Choroid plexus epithelial cell (primary cell): ENCODE measurements around the gene BFSP2.

Experiments used
- DNase-seq: peaks from one replicate; pipeline ENCODE4 v3.0.0-alpha.2; 2010; ENCODE audit warnings: low read depth
- H3K4me3 ChIP-seq: 2 replicates; pipeline ENCODE4 v1.5.1; 2011; ENCODE audit warnings: low read depth, mild to moderate bottlenecking, control low read depth, low read length, moderate library complexity
- TF ChIP-seq, protein P1 (sequence below): conservative IDR thresholded peaks from 2 replicates; pipeline ENCODE4 v1.5.1; 2011; ENCODE audit warnings: low read depth, mild to moderate bottlenecking, control low read depth, inconsistent platforms, low read length, moderate library complexity

Gene BFSP2

DNA sequence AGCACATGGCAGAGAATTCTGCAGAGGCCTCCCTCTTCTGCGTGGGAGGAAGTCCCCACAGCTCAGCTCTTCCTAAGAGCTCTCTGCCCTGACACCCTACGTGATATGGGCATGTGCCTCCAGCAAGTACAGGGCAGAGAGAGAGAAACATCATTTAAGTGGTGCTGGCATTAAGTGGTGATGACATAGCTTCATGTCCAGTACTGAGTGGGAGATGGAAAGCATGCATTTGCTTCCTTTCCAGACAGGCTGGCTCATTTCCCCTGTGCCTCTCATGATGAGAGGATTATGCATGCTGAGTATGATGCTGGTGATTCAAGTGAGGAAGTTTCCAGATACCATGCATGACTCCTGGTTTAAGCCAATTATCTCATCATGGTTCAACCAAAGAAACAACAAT lies 26.9 kb downstream of the BFSP2 start:
- DNase-seq = peak; percentile 25
- no peak overlapping the region for H3K4me3 ChIP-seq
- TF ChIP-seq, protein P1, sequence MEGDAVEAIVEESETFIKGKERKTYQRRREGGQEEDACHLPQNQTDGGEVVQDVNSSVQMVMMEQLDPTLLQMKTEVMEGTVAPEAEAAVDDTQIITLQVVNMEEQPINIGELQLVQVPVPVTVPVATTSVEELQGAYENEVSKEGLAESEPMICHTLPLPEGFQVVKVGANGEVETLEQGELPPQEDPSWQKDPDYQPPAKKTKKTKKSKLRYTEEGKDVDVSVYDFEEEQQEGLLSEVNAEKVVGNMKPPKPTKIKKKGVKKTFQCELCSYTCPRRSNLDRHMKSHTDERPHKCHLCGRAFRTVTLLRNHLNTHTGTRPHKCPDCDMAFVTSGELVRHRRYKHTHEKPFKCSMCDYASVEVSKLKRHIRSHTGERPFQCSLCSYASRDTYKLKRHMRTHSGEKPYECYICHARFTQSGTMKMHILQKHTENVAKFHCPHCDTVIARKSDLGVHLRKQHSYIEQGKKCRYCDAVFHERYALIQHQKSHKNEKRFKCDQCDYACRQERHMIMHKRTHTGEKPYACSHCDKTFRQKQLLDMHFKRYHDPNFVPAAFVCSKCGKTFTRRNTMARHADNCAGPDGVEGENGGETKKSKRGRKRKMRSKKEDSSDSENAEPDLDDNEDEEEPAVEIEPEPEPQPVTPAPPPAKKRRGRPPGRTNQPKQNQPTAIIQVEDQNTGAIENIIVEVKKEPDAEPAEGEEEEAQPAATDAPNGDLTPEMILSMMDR = no peak

DNA sequence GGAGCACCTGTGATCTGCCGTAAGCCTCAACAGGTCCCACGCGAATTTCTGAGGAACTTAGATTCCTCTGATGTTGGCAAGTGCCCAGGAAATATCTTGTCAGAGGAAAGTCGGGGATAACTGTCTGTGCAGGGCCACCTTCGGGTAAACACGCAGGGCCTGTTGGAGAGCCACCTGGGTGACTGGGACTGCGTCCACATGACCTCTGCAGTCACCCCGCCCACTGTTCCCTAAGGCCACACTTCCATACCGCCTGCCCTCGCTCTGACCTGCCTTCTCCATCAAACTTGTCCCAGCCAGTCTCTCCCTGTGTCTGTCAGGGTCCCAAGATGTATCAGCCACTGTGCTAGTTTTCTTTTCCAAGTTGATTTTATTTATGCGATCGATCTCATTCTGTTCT lies 28.7 kb downstream of the BFSP2 start:
- no peak overlapping the region for H3K4me3 ChIP-seq
- TF ChIP-seq, protein P1 = no peak
- DNase-seq = no peak

DNA sequence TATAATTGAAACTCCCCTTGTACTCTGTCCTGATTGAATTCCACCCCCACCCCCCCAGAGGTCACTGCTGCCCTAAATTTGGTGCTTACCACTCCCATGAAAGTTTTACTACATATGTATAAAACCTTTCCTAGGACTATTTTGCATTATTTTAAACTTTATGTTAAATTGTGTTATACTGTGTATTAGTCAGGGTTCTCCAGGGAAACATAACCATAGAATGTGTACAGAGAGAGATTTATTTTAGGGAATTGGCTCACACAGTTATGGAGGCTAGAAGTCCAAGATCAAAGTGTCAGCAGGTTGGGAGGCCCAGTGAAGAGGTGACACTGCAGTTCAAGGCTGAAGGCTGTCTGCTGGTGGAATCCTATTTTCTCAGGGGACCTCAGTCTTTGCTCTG lies 29.2 kb downstream of the BFSP2 start:
- no peak for DNase-seq
- TF ChIP-seq, protein P1 = no peak

DNA sequence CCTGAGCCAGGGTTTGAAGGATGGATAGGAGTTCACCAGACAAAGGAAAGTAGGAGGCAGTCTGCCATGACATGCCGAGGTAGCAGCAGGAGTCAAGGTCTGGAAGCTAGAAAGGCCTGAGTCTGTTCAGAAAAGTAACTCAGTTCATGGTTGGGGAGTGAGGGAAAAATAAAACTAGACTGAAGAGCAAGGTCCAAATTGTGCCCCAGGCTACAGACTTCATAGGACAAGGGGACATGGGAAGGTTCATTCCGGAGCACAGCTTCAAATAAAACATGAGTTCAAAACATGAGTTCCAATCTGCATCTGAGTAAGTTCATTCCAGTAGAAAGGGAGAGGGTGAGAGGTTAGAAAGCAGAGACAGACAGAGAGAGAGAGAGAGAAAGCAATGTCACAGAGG lies 39.7 kb downstream of the BFSP2 start:
- TF ChIP-seq, protein P1 = no peak
- H3K4me3 ChIP-seq = no peak overlapping the region
- no peak for DNase-seq

More for the DNA sequence above, 29.2 kb downstream of the BFSP2 start:
- no peak overlapping the region for H3K4me3 ChIP-seq

DNA sequence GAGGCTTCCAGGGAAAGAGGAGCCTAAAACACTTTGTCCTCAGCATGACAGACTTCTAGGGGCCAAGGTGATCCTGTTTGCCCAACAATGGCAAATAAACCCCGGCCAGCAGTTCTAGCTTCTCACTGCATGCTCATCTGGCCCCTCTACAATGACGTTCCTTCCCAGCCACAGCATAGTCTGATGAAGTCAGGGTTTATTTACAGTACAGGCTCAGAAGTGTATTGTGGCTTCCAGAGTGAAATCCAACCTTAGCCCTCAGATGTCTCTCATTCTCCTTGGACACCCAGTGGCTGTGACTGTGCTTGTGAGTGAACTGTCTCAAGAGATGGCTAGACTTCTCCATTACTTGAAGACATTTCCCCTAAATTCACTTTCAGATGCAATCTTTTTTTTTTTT lies 40.8 kb downstream of the BFSP2 start:
- TF ChIP-seq, protein P1 = no peak
- peak; percentile 30 for DNase-seq
- no peak overlapping the region for H3K4me3 ChIP-seq

DNA sequence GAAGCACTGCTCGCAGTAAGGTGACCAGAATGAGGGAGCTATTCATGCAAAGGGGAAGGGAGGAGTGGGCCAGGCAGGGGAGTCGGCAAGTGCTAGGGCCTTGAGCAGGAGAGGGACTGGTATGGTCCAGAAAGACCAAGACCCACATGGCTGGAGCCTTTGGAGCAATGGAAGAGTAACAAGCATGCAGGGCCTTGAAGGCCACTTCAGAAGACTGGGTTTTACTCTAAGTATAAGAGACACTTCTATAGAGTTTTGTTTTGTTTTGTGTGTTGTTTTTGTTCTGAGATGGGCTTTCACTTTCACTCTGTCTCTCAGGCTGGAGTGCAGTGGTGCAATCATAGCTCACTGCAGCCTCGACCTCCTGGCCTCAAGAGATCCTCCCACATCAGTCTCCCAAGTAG lies 42.0 kb downstream of the BFSP2 start:
- TF ChIP-seq, protein P1 = no peak
- DNase-seq = peak; percentile 48
- H3K4me3 ChIP-seq = no peak overlapping the region

DNA sequence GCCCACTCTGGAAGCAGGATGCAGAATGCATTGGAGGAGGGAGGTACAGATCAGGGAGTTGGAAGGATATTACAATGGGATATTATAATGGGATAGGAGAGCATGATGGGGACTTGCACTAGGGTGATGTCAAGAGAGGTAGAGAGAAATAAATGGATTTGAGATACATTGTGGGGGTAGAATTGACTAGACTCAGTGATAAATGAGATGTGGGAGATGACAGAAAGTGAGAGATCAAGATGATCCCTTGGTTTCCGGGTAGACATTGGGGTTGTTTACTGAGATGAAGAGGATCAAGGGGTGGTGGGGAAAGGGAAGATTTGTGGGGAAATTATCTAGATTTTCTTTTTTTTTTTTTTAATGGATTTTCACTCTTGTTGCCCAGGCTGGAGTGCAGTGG lies 42.7 kb downstream of the BFSP2 start:
- DNase-seq = no peak
- H3K4me3 ChIP-seq = no peak overlapping the region
- TF ChIP-seq, protein P1 = no peak
